OCI-LY7 (cell line): ENCODE data around the gene EFNA3. TPM values are rescaled to one million over a fixed set of nuclear protein-coding genes. Genes with fewer than 3 reads are reported as not detected.

Experiments used
- BruUV-seq: library from RNA; stranded (reverse); fragments of 400-500 nt; replicated peaks from 2 replicates; lab custom pipeline; 2021; lab: Mats Ljungman, UMichigan
- CTCF ChIA-PET: fragments of 300-600 bp; sonication (Branson Sonifier 250); formaldehyde crosslinking; loops from one replicate; lab custom pipeline; 2022; ENCODE audit warnings: antibody characterized with exemption; ENCODE audit not compliant: unreplicated experiment; lab: Charles Lee
- POLR2A ChIA-PET: fragments of 300-600 bp; sonication (Branson Sonifier 250); formaldehyde crosslinking; loops from one replicate; lab custom pipeline; 2022; ENCODE audit warnings: antibody characterized with exemption; lab: Charles Lee
- DNase-seq: peaks from one replicate; pipeline ENCODE4 v3.0.0-alpha.2; 2015; ENCODE audit warnings: low spot score
- H2AFZ ChIP-seq: fragments of 200-600 bp; sonication (generic), shearing (Covaris generic); 2 replicates; pipeline ENCODE4 v1.6.1; 2014; ENCODE audit warnings: mild to moderate bottlenecking, antibody characterized with exemption, low read length, moderate library complexity
- H3K27ac ChIP-seq: fragments of 200-600 bp; sonication (generic); 2 replicates; pipeline ENCODE4 v1.5.1; 2014; ENCODE audit warnings: mixed run types, low read depth, mild to moderate bottlenecking, moderate library complexity, low read length, inconsistent platforms; ENCODE audit not compliant: poor library complexity, severe bottlenecking
- H3K36me3 ChIP-seq: fragments of 200-600 bp; sonication (generic); 2 replicates; pipeline ENCODE4 v1.6.1; 2014; ENCODE audit warnings: mild to moderate bottlenecking, antibody characterized with exemption, low read length, moderate library complexity, mixed read lengths; ENCODE audit not compliant: insufficient read depth
- H3K4me1 ChIP-seq: fragments of 200-600 bp; sonication (generic); 2 replicates; pipeline ENCODE4 v1.5.1; 2014; ENCODE audit warnings: mild to moderate bottlenecking, low read length; ENCODE audit not compliant: insufficient read depth, poor library complexity, severe bottlenecking
- H3K4me2 ChIP-seq: fragments of 200-600 bp; sonication (generic); 2 replicates; pipeline ENCODE4 v1.6.1; 2014; ENCODE audit warnings: mild to moderate bottlenecking, low read length
- H3K4me3 ChIP-seq: fragments of 200-600 bp; sonication (generic); 2 replicates; pipeline ENCODE4 v1.5.1; 2014; ENCODE audit warnings: mild to moderate bottlenecking, low read depth, low read length; ENCODE audit not compliant: poor library complexity, severe bottlenecking
- H3K79me2 ChIP-seq: fragments of 200-600 bp; sonication (generic); 2 replicates; pipeline ENCODE4 v1.6.1; 2016; ENCODE audit warnings: low read depth, mild to moderate bottlenecking, low read length, moderate library complexity, mixed read lengths; ENCODE audit not compliant: insufficient read depth
- H3K9me2 ChIP-seq: fragments of 200-600 bp; sonication (generic); 2 replicates; pipeline ENCODE4 v1.6.1; 2016; ENCODE audit warnings: mild to moderate bottlenecking, low read length, mixed read lengths; ENCODE audit not compliant: insufficient read depth
- H3K9me3 ChIP-seq: fragments of 200-600 bp; sonication (generic); 2 replicates; pipeline ENCODE4 v1.6.1; 2014; ENCODE audit warnings: mild to moderate bottlenecking, mixed run types, low read length, mixed read lengths
- H4K20me1 ChIP-seq: fragments of 200-600 bp; sonication (generic); 2 replicates; pipeline ENCODE4 v1.6.1; 2014; ENCODE audit warnings: mild to moderate bottlenecking, antibody characterized with exemption, low read length, moderate library complexity, mixed read lengths; ENCODE audit not compliant: insufficient read depth
- CTCF ChIP-seq: fragments of 200-600 bp; sonication (generic); conservative IDR thresholded peaks from 2 replicates; pipeline ENCODE4 v1.5.1; 2014; ENCODE audit warnings: mild to moderate bottlenecking, antibody characterized with exemption, low read length, moderate library complexity, mixed read lengths
- EZH2phosphoT487 ChIP-seq: fragments of 200-600 bp; sonication (generic); IDR thresholded peaks from 2 replicates; pipeline ENCODE4 v1.6.1; 2018; ENCODE audit warnings: low read depth, borderline replicate concordance, mild to moderate bottlenecking, mixed run types, antibody characterized with exemption, low read length, moderate library complexity, mixed read lengths
- intact Hi-C: fragments of 100-400 bp; cut with micrococcal nuclease; formaldehyde crosslinking; loops from one replicate; pipeline ENCODE4 v1.10.0; 2022; ENCODE audit not compliant: unreplicated experiment
- total RNA-seq, 2 experiments: library from RNA; depleted of rRNA in 1 of 2; stranded (reverse); fragments of >200 nt in 1 of 2; shearing (Covaris generic) in 1 of 2; gene quantifications; 2 replicates each; pipeline ENCODE4 v1.2.3, GENCODE V29; 2014 to 2022

The EFNA3 gene
- total RNA-seq, 2 experiments from 2014 or later: 6.7 to 10.8 TPM

DNA sequence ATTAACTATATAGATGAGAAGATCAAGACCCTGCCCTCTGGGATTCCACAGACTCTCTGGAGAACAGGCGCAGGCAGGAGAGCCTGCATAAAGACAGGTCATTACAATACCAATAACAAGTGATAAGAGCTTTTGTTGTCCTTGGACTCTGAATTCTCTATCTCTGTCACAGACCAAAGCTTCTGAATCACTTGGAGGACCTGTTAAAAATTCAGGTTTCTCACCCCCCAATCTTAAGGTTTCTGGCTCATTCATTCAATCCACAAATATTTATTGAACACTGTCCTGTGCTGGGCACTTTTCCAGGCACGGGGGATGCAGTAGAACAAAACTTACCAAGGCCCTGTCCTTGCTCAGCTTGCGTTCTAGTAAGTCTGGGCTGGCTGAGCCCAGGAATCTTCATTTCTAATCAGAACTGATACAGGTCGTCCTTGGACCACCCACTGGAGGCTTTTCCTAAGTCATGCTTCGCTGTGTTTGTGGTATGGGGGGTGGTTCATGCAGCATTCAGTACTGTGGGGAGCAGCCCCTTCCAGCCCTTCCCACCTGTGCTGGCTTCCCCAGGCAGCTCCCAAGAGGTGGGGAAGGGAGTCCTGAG lies 13.7 kb upstream of the EFNA3 start:
- no TSS peak for BruUV-seq
- POLR2A ChIA-PET: interaction anchor here (1.1 to 1.4 kb wide), 2 partner anchors 14 to 17 kb away, joined by 4 read pairs; partner anchors contain the start of gene ADAM15

DNA sequence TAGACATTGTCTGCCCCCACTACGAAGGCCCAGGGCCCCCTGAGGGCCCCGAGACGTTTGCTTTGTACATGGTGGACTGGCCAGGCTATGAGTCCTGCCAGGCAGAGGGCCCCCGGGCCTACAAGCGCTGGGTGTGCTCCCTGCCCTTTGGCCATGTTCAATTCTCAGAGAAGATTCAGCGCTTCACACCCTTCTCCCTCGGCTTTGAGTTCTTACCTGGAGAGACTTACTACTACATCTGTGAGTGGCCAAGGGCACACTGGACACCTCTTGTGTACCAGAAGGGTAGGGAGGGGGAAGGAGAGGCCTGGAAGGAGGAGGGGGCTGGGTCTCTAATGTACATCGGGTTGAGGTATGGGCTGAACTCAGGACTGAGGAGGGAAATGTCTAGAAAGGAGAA lies 11.9 kb upstream of the EFNA3 start:
- TF ChIP-seq EZH2phosphoT487 (no peak), CTCF (no peak)
- peaks cover 45% of the 10 kb centered on the region for H3K4me1 ChIP-seq
- POLR2A ChIA-PET: no interaction called here

More for the DNA sequence above, 13.7 kb upstream of the EFNA3 start:
- no peaks in the 10 kb centered on the region for H4K20me1 ChIP-seq
- no peak for DNase-seq
- peak overlapping the region; percentile 90 for H3K4me2 ChIP-seq
- TF ChIP-seq EZH2phosphoT487 (no peak), CTCF (no peak)
- peaks cover 33% of the 10 kb centered on the region for H3K4me1 ChIP-seq
- intact Hi-C loops: loop anchor here (5.0 kb wide), 4 partner anchors 83 to 458 kb away; partner anchors contain the start of genes ADAR, FLAD1 and PYGO2
- no peak overlapping the region for H2AFZ ChIP-seq
- no peaks in the 10 kb centered on the region for H3K9me2 ChIP-seq
- CTCF ChIA-PET: no interaction called here
- H3K9me3 ChIP-seq: no peaks in the 10 kb centered on the region
- H3K4me3 ChIP-seq: peak overlapping the region; percentile 84
- H3K79me2 ChIP-seq: peaks cover 7% of the 10 kb centered on the region; the same call in 1 of the 2 replicates
- no peak overlapping the region for H3K27ac ChIP-seq
- peaks cover 16% of the 10 kb centered on the region; the same call in 1 of the 2 replicates for H3K36me3 ChIP-seq

GRCh38 chr1:155068599-155068998 lies 10.0 kb upstream of the EFNA3 start:
- Histone ChIP-seq H3K79me2 (peaks cover 7% of the 10 kb centered on the region; the same call in 1 of the 2 replicates), H3K4me2 (no peak overlapping the region), H3K9me3 (no peaks in the 10 kb centered on the region), H3K36me3 (peaks cover 17% of the 10 kb centered on the region; the same call in 1 of the 2 replicates), H3K9me2 (no peaks in the 10 kb centered on the region), H2AFZ (no peak overlapping the region), H4K20me1 (no peaks in the 10 kb centered on the region), H3K4me1 (peaks cover 46% of the 10 kb centered on the region), H3K27ac (no peak overlapping the region), H3K4me3 (no peak overlapping the region)
- no peak for TF ChIP-seq EZH2phosphoT487
- no peak for TF ChIP-seq CTCF
- POLR2A ChIA-PET: no interaction called here
- BruUV-seq: no TSS peak
- intact Hi-C loops: no loop called here
- DNase-seq: no peak
- CTCF ChIA-PET: no interaction called here

More for the DNA sequence above, 11.9 kb upstream of the EFNA3 start:
- H3K27ac ChIP-seq: no peak overlapping the region
- no peak for DNase-seq
- intact Hi-C loops: no loop called here
- no peak overlapping the region for H2AFZ ChIP-seq
- no peak overlapping the region for H3K4me3 ChIP-seq
- no peaks in the 10 kb centered on the region for H3K9me3 ChIP-seq
- no peaks in the 10 kb centered on the region for H3K9me2 ChIP-seq
- peaks cover 17% of the 10 kb centered on the region; the same call in 1 of the 2 replicates for H3K36me3 ChIP-seq
- H4K20me1 ChIP-seq: no peaks in the 10 kb centered on the region
- CTCF ChIA-PET: interaction anchor here (0.6 to 1.1 kb wide), 2 partner anchors 9 to 14 kb away, joined by 3 read pairs; no protein-coding TSS in a partner anchor
- no peak overlapping the region for H3K4me2 ChIP-seq
- BruUV-seq: no TSS peak
- H3K79me2 ChIP-seq: peaks cover 7% of the 10 kb centered on the region; the same call in 1 of the 2 replicates
